AG04450 (cell line): ENCODE results near the gene CRAMP1. TPM values are rescaled to one million over a fixed set of nuclear protein-coding genes. Genes with fewer than 3 reads are reported as not detected.

ENCODE experiments used
- CTCF ChIA-PET: fragments of 300-600, 350-600 bp; formaldehyde crosslinking; extraction: SDS; loops from one replicate; lab custom pipeline; 2022; ENCODE audit warnings: antibody characterized with exemption, inconsistent platforms; lab: Charles Lee
- POLR2A ChIA-PET: fragments of 350-600 bp; formaldehyde crosslinking; extraction: SDS; loops from one replicate; lab custom pipeline; 2021; ENCODE audit warnings: antibody characterized with exemption, inconsistent platforms; lab: Yijun Ruan, JAX
- DNase-seq: peaks from one replicate; pipeline ENCODE4 v3.0.0-alpha.2; 2011; ENCODE audit warnings: low read depth, low spot score
- H3K27ac ChIP-seq: one replicate; pipeline ENCODE4 v1.5.1; 2012; ENCODE audit warnings: low read depth, low read length, control low read depth
- H3K27me3 ChIP-seq: one replicate; pipeline ENCODE4 v1.6.0; 2012; ENCODE audit warnings: low read length; ENCODE audit not compliant: control insufficient read depth, insufficient read depth
- H3K4me3 ChIP-seq: 2 replicates; pipeline ENCODE4 v1.5.1; 2011; ENCODE audit warnings: mild to moderate bottlenecking, low read depth, low read length, control low read depth
- H3K9me3 ChIP-seq: 2 replicates; pipeline ENCODE4 v1.5.1; 2012; ENCODE audit warnings: low read length; ENCODE audit not compliant: control insufficient read depth, insufficient read depth
- polyA plus RNA-seq: library from polyadenylated mRNA; depleted of rRNA; stranded (reverse); fragments of >200 nt; gene quantifications from 2 replicates; pipeline ENCODE4 v1.2.3, GENCODE V29; 2011
- TF ChIP-seq, protein P1 (sequence below): IDR thresholded peaks from 2 replicates; pipeline ENCODE4 v1.5.1; 2011; ENCODE audit warnings: low read depth, low read length, control low read depth, inconsistent platforms

Gene CRAMP1
- polyA plus RNA-seq, 1 experiment, result 7.8 TPM

DNA sequence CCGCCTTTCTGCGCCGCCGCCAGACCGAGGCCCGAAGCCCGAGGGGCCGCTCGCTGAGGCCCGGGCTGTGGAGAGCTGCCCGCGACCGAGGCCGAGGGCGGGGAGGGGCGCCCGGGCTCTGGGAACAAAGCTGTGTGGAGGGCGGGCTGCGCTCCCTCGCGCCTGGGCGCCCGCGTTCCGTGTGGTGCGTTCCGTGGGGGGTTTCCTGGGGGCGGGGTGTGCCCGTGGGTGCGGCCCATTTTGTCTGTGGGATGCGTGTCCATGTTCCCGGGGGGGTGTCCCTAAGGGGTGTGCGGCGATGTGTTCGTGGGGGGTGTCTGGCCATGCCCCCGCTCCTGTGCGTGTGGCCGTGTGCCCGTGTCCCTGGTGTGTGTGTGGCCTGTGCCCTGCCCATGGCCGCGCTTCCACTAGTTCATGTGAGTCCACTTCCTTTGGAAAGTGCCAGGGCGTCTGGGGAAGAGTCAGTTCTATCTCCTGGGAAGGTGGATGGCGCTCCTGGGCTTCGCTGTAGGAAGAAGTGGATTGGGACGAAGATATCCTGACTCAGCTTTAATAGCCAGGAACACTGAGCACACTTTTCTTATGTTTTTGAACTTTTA, 66.4 kb downstream of the CRAMP1 start:
- ChIA-PET POLR2A (interaction anchor here (0.6 to 1.2 kb wide), 5 partner anchors 27 to 279 kb away, joined by 3 to 15 read pairs (median 4); partner anchors contain the start of genes MAPK8IP3, NUBP2 and SPSB3), CTCF (interaction anchor here (0.7 to 1.5 kb wide), 2 partner anchors 13 to 27 kb away, joined by 4 to 5 read pairs; no protein-coding TSS in a partner anchor)
- Histone ChIP-seq H3K4me3 (peak overlapping the region; percentile 87), H3K27ac (peak overlapping the region; percentile 65), H3K27me3 (no peaks in the 10 kb centered on the region), H3K9me3 (no peaks in the 10 kb centered on the region; the same call in 1 of the 2 replicates)
- TF ChIP-seq, protein P1, sequence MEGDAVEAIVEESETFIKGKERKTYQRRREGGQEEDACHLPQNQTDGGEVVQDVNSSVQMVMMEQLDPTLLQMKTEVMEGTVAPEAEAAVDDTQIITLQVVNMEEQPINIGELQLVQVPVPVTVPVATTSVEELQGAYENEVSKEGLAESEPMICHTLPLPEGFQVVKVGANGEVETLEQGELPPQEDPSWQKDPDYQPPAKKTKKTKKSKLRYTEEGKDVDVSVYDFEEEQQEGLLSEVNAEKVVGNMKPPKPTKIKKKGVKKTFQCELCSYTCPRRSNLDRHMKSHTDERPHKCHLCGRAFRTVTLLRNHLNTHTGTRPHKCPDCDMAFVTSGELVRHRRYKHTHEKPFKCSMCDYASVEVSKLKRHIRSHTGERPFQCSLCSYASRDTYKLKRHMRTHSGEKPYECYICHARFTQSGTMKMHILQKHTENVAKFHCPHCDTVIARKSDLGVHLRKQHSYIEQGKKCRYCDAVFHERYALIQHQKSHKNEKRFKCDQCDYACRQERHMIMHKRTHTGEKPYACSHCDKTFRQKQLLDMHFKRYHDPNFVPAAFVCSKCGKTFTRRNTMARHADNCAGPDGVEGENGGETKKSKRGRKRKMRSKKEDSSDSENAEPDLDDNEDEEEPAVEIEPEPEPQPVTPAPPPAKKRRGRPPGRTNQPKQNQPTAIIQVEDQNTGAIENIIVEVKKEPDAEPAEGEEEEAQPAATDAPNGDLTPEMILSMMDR, result no peak
- DNase-seq, result no peak

DNA sequence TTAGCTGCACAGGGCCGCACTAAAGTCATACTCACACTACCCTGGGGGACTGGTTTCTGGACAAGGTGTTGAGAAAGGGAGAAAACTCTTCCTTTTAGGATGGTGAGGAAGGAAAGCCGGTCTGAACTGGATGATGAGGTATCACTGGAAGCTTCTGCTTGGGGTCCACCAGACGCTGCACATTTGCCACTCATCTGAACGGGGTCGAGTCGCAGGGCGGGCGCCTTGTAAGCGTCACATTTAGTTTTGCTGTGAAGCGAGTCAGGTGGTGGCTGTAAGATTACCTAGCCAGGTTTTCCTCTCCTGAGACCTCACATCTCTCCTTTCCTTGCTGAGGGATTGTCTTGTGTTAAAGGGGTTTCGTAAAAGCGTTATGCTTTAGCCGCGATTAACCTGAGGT, 68.2 kb downstream of the CRAMP1 start:
- TF ChIP-seq, protein P1, result no peak
- Histone ChIP-seq H3K9me3 (no peaks in the 10 kb centered on the region; the same call in 1 of the 2 replicates), H3K27ac (no peak overlapping the region), H3K4me3 (no peak overlapping the region), H3K27me3 (no peaks in the 10 kb centered on the region)
- POLR2A ChIA-PET, result no interaction called here
- CTCF ChIA-PET, result no interaction called here
- no peak for DNase-seq

DNA sequence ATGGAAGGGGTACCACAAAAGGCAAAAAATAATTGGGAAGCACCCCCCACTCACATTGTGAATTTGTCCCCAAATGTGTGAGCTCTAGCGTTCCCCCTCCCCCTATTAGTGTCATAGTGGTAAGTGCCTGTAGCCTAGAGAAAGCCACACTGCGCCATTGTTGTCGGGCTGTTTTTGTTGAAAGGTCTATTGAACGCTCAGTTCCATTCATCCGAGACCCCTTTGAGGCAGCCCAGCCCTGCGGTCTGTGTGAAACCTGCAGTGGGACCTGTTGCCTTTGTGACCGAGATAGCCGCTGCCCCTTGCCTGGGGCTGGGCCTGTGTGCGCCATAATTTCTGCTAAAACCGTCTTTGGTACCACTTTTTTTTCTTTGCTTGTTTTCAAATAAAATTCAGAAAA, 68.9 kb downstream of the CRAMP1 start:
- ChIA-PET POLR2A (no interaction called here), CTCF (interaction anchor here (1.3 to 1.4 kb wide), 2 partner anchors 25 to 43 kb away, joined by 3 to 7 read pairs; partner anchors contain the start of gene MAPK8IP3)
- TF ChIP-seq, protein P1, result no peak
- Histone ChIP-seq H3K27ac (no peak overlapping the region), H3K27me3 (no peaks in the 10 kb centered on the region), H3K9me3 (no peaks in the 10 kb centered on the region; the same call in 1 of the 2 replicates), H3K4me3 (no peak overlapping the region)
- DNase-seq, result no peak

DNA sequence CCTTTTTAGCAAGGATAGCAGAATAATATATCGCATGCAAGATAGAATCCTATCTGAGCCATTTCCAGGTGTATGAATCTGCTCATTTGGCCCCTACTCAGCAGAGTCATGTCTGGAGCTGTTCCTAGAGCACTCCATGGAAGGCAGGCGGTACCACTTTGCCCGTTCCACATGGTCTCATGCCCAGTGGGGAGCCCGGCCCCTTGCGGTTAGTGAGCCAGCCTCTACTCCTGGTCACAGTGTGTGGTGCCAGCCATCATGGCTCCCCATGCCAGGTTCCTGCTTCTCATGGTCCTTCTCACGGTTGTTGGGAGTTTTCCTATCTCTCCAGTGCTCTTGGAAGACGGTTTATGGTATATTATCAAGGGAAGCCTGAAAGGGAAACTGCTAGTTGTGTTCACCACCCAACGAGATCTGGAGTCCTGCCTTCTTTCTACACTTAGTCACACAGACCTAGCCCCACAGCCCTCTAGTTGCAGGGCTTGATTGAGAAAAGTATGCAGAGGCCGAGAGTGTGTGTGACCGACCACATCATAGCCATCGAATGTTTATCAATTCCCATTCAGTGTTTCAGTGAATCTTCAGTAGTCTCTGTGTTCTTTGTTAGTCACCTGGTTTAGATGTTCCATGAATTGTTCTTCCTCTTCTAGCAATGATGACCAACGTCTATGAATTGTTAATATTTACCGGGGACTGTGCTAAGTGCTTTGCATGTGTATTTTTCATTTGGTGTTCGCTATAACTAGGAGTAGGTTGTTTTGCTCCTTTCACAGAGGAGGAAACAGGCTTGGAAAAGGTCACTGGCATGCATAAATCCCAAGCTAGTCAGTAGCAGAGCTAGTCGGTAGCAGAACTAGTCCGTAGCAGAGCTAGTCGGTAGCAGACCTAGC, 75.5 kb downstream of the CRAMP1 start:
- no peak for DNase-seq
- no peaks in the 10 kb centered on the region for H3K27me3 ChIP-seq
- ChIA-PET CTCF (no interaction called here), POLR2A (no interaction called here)
- H3K4me3 ChIP-seq, result no peak overlapping the region
- H3K27ac ChIP-seq, result no peak overlapping the region
- peaks cover 8% of the 10 kb centered on the region for H3K9me3 ChIP-seq
- TF ChIP-seq, protein P1, result no peak
